GM23338 (cell line): Measurements from ENCODE around the gene C1QA. TPM values are rescaled to one million over a fixed set of nuclear protein-coding genes. Genes with fewer than 3 reads are reported as not detected.
A peak's percentile ranks its signal among the peaks of the same experiment; 100 is the strongest.

Experiments
- ATAC-seq: fragments of 200-7000 bp; cut with Tn5 transposase; 3 replicates; pipeline ENCODE4 v1.9.1; 2020
- DNase-seq: peaks from one replicate; pipeline ENCODE4 v3.0.0-alpha.2; 2015; ENCODE audit warnings: low spot score
- H2AFZ ChIP-seq: fragments of 200-600 bp; sonication (generic); 2 replicates; pipeline ENCODE4 v1.8.0; 2016; ENCODE audit warnings: antibody characterized with exemption, mild to moderate bottlenecking, moderate library complexity
- H3F3A ChIP-seq: fragments of 200-600 bp; sonication (generic); replicated peaks from 2 replicates; pipeline ENCODE4 v1.8.0; 2017; ENCODE audit warnings: antibody characterized with exemption, mixed run types, low read depth
- H3K27ac ChIP-seq: fragments of 200-600 bp; sonication (generic); 2 replicates; pipeline ENCODE4 v1.6.1; 2016; ENCODE audit warnings: low read depth
- H3K27me3 ChIP-seq: fragments of 200-600 bp; sonication (generic); 2 replicates; pipeline ENCODE4 v1.8.0; 2016; ENCODE audit warnings: mild to moderate bottlenecking, mixed run types, moderate library complexity; ENCODE audit not compliant: insufficient read depth
- H3K36me3 ChIP-seq: fragments of 200-600 bp; sonication (generic); 2 replicates; pipeline ENCODE4 v1.8.0; 2016; ENCODE audit warnings: mild to moderate bottlenecking; ENCODE audit not compliant: insufficient read depth
- H3K4me1 ChIP-seq: fragments of 200-600 bp; sonication (generic); 2 replicates; pipeline ENCODE4 v1.8.0; 2016; ENCODE audit warnings: mild to moderate bottlenecking, moderate library complexity; ENCODE audit not compliant: insufficient read depth
- H3K4me2 ChIP-seq: fragments of 200-600 bp; sonication (generic); 2 replicates; pipeline ENCODE4 v1.7.1; 2017; ENCODE audit warnings: mixed run types
- H3K4me3 ChIP-seq: fragments of 200-600 bp; sonication (generic); 2 replicates; pipeline ENCODE4 v1.6.1; 2016; ENCODE audit warnings: mixed run types
- H3K79me2 ChIP-seq: fragments of 200-600 bp; sonication (generic); replicated peaks from 2 replicates; pipeline ENCODE4 v1.8.0; 2017; ENCODE audit warnings: mild to moderate bottlenecking; ENCODE audit not compliant: insufficient read depth
- H3K9me2 ChIP-seq: fragments of 200-600 bp; sonication (generic); 2 replicates; pipeline ENCODE4 v1.8.0; 2017; ENCODE audit not compliant: insufficient read depth
- H4K20me1 ChIP-seq: fragments of 200-600 bp; sonication (generic); replicated peaks from 2 replicates; pipeline ENCODE4 v1.8.0; 2017; ENCODE audit warnings: mild to moderate bottlenecking; ENCODE audit not compliant: insufficient read depth
- H3K27ac Mint-ChIP-seq: 2 replicates; pipeline ENCODE4 v1.8.0; 2020; ENCODE audit warnings: inconsistent platforms, mild to moderate bottlenecking, moderate library complexity, mixed read lengths
- H3K27me3 Mint-ChIP-seq: 3 replicates; pipeline ENCODE4 v1.8.0; 2022; ENCODE audit warnings: low read depth, mild to moderate bottlenecking, moderate library complexity, mixed read lengths, inconsistent platforms; ENCODE audit not compliant: insufficient read depth, poor library complexity
- H3K36me3 Mint-ChIP-seq: 3 replicates; pipeline ENCODE4 v1.8.0; 2021; ENCODE audit warnings: low read depth, mild to moderate bottlenecking, inconsistent platforms, moderate library complexity, mixed read lengths
- H3K4me1 Mint-ChIP-seq: 3 replicates; pipeline ENCODE4 v1.8.0; 2020; ENCODE audit warnings: mild to moderate bottlenecking, inconsistent platforms, mixed read lengths
- H3K4me3 Mint-ChIP-seq: 3 replicates; pipeline ENCODE4 v1.8.0; 2021; ENCODE audit warnings: moderate library complexity, mild to moderate bottlenecking, inconsistent platforms, mixed read lengths
- H3K9me3 Mint-ChIP-seq: 3 replicates; pipeline ENCODE4 v1.8.0; 2020; ENCODE audit warnings: moderate library complexity, mild to moderate bottlenecking, inconsistent platforms, mixed read lengths
- JUNB ChIP-seq: IDR thresholded peaks from one replicate; pipeline ENCODE4 v1.6.1; 2016; ENCODE audit warnings: antibody characterized with exemption; ENCODE audit not compliant: unreplicated experiment
- polyA plus RNA-seq: library from polyadenylated mRNA; unstranded; fragments of >200 nt; fragmentation: Nextera tagmentation; extraction: Ambion mirVana; gene quantifications from 2 replicates; pipeline ENCODE4 v1.2.1, GENCODE V29; 2016
- total RNA-seq: library from RNA; depleted of rRNA; stranded (reverse); fragments of >200 nt; shearing (Covaris generic); gene quantifications from 2 replicates; pipeline ENCODE4 v1.2.3, GENCODE V29; 2014
- TF ChIP-seq, protein P1 (sequence below): fragments of 250-450 bp; sonication (Bioruptor Pico); IDR thresholded peaks from 2 replicates; pipeline ENCODE4 v1.5.0; 2020; ENCODE audit warnings: mild to moderate bottlenecking, moderate library complexity
- TF ChIP-seq, protein P2 (sequence below): IDR thresholded peaks from 2 replicates; pipeline ENCODE4 v1.6.1; 2016; ENCODE audit warnings: antibody characterized with exemption
- TF ChIP-seq, protein P3 (sequence below): IDR thresholded peaks from one replicate; pipeline ENCODE4 v1.6.1; 2018; ENCODE audit warnings: antibody characterized with exemption; ENCODE audit not compliant: unreplicated experiment

The C1QA gene
- total and polyA plus RNA-seq, 2 experiments from 2014 or later: not detected

DNA sequence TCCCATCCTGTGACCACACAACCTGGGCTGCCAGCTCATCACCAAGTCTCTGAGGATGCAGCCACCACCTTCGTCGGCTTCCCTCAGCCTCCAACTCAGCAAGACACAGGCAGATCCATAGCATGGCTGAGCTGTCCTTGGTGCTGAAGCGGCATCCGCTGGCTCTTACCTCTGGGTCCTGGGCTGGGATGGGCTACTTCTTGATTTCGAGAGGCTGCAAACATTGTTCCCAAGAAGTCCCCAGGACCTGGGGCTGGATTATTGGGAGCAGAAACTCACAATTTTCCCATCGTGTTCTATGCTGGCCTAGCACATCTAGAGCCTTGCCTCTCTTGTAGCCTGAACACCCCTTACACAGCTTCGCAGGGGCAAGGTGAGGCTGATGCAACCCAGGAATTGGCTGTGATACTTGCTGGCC, 24.9 kb upstream of the C1QA start:
- Mint-ChIP-seq H3K27me3 (peaks cover 26% of the 10 kb centered on the region), H3K27ac (no peak overlapping the region)

DNA sequence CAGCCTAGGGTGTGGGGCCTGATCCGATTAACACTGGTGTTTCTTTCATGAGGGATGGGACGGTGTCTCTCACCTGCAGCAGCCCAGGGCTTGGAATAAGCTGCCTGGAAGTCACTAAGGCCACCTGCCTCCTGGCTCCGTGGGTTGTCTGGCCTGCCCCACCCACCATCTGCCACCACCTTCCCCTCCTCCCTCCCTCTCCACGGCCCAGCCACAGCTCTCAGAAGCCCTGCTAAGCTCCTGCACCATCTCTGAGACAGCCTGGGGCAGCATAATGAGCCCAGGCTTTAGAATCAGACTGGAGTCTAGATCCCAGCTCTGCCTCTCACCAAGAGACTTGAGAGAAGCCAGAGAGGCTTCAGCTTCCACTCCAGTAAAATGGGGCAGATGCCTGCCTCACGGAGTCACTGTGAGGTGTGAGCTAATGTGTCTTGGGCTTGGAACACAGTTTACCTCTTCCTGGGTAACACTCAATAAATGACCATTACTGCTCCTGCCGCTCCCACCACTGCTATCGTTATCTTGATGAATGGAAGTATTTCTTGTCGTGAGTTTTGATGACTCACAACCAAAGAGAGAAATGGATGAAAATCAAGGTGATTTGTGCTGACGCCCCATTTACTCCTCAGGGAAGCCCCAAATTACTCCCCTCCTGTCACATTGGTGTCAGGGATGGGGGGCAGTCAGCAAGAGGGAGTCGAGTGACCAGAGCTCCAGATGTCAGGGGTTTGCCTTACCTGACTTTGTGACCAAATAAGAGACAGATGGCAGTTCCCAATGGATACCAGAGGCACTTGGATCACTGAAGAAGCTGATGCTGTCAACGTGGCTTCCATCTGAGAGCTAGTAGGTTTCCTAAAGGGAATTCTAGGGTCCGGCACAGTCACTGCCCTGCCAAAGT, 23.5 kb upstream of the C1QA start:
- H3K27me3 ChIP-seq: no peaks in the 10 kb centered on the region
- TF ChIP-seq JUNB: no peak
- TF ChIP-seq, protein P1, sequence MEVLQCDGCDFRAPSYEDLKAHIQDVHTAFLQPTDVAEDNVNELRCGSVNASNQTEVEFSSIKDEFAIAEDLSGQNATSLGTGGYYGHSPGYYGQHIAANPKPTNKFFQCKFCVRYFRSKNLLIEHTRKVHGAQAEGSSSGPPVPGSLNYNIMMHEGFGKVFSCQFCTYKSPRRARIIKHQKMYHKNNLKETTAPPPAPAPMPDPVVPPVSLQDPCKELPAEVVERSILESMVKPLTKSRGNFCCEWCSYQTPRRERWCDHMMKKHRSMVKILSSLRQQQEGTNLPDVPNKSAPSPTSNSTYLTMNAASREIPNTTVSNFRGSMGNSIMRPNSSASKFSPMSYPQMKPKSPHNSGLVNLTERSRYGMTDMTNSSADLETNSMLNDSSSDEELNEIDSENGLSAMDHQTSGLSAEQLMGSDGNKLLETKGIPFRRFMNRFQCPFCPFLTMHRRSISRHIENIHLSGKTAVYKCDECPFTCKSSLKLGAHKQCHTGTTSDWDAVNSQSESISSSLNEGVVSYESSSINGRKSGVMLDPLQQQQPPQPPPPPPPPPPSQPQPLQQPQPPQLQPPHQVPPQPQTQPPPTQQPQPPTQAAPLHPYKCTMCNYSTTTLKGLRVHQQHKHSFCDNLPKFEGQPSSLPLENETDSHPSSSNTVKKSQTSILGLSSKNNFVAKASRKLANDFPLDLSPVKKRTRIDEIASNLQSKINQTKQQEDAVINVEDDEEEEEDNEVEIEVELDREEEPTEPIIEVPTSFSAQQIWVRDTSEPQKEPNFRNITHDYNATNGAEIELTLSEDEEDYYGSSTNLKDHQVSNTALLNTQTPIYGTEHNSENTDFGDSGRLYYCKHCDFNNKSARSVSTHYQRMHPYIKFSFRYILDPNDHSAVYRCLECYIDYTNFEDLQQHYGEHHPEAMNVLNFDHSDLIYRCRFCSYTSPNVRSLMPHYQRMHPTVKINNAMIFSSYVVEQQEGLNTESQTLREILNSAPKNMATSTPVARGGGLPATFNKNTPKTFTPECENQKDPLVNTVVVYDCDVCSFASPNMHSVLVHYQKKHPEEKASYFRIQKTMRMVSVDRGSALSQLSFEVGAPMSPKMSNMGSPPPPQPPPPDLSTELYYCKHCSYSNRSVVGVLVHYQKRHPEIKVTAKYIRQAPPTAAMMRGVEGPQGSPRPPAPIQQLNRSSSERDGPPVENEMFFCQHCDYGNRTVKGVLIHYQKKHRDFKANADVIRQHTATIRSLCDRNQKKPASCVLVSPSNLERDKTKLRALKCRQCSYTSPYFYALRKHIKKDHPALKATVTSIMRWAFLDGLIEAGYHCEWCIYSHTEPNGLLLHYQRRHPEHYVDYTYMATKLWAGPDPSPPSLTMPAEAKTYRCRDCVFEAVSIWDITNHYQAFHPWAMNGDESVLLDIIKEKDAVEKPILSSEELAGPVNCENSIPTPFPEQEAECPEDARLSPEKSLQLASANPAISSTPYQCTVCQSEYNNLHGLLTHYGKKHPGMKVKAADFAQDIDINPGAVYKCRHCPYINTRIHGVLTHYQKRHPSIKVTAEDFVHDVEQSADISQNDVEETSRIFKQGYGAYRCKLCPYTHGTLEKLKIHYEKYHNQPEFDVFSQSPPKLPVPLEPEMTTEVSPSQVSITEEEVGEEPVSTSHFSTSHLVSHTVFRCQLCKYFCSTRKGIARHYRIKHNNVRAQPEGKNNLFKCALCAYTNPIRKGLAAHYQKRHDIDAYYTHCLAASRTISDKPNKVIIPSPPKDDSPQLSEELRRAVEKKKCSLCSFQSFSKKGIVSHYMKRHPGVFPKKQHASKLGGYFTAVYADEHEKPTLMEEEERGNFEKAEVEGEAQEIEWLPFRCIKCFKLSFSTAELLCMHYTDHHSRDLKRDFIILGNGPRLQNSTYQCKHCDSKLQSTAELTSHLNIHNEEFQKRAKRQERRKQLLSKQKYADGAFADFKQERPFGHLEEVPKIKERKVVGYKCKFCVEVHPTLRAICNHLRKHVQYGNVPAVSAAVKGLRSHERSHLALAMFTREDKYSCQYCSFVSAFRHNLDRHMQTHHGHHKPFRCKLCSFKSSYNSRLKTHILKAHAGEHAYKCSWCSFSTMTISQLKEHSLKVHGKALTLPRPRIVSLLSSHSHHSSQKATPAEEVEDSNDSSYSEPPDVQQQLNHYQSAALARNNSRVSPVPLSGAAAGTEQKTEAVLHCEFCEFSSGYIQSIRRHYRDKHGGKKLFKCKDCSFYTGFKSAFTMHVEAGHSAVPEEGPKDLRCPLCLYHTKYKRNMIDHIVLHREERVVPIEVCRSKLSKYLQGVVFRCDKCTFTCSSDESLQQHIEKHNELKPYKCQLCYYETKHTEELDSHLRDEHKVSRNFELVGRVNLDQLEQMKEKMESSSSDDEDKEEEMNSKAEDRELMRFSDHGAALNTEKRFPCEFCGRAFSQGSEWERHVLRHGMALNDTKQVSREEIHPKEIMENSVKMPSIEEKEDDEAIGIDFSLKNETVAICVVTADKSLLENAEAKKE (CRISPR knock-in tag): no peak
- TF ChIP-seq, protein P2, sequence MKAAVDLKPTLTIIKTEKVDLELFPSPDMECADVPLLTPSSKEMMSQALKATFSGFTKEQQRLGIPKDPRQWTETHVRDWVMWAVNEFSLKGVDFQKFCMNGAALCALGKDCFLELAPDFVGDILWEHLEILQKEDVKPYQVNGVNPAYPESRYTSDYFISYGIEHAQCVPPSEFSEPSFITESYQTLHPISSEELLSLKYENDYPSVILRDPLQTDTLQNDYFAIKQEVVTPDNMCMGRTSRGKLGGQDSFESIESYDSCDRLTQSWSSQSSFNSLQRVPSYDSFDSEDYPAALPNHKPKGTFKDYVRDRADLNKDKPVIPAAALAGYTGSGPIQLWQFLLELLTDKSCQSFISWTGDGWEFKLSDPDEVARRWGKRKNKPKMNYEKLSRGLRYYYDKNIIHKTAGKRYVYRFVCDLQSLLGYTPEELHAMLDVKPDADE: no peak

More for the DNA sequence above, 24.9 kb upstream of the C1QA start:
- peaks cover 30% of the 10 kb centered on the region for H3K4me1 Mint-ChIP-seq
- TF ChIP-seq, protein P2: no peak
- TF ChIP-seq, protein P3, sequence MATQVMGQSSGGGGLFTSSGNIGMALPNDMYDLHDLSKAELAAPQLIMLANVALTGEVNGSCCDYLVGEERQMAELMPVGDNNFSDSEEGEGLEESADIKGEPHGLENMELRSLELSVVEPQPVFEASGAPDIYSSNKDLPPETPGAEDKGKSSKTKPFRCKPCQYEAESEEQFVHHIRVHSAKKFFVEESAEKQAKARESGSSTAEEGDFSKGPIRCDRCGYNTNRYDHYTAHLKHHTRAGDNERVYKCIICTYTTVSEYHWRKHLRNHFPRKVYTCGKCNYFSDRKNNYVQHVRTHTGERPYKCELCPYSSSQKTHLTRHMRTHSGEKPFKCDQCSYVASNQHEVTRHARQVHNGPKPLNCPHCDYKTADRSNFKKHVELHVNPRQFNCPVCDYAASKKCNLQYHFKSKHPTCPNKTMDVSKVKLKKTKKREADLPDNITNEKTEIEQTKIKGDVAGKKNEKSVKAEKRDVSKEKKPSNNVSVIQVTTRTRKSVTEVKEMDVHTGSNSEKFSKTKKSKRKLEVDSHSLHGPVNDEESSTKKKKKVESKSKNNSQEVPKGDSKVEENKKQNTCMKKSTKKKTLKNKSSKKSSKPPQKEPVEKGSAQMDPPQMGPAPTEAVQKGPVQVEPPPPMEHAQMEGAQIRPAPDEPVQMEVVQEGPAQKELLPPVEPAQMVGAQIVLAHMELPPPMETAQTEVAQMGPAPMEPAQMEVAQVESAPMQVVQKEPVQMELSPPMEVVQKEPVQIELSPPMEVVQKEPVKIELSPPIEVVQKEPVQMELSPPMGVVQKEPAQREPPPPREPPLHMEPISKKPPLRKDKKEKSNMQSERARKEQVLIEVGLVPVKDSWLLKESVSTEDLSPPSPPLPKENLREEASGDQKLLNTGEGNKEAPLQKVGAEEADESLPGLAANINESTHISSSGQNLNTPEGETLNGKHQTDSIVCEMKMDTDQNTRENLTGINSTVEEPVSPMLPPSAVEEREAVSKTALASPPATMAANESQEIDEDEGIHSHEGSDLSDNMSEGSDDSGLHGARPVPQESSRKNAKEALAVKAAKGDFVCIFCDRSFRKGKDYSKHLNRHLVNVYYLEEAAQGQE: peak; percentile 98
- no peaks in the 10 kb centered on the region for H3K36me3 Mint-ChIP-seq
- peak; percentile 90 for DNase-seq
- no peak overlapping the region for H3K4me3 Mint-ChIP-seq
- Histone ChIP-seq H4K20me1 (peaks cover 3% of the 10 kb centered on the region; the same call in 1 of the 2 replicates), H3K9me2 (no peaks in the 10 kb centered on the region), H3K27ac (no peak overlapping the region), H3K4me2 (no peak overlapping the region), H3K4me1 (0 out of 2 replicates have a peak, but pooled peaks cover 6% of the 10 kb centered on the region), H3K27me3 (no peaks in the 10 kb centered on the region), H3K36me3 (no peaks in the 10 kb centered on the region), H3K4me3 (no peak overlapping the region), H3K79me2 (no peaks in the 10 kb centered on the region), H2AFZ (no peak overlapping the region), H3F3A (no peaks in the 10 kb centered on the region)
- peak; percentile 89 for ATAC-seq
- H3K9me3 Mint-ChIP-seq: no peaks in the 10 kb centered on the region; the same call in 2 of the 3 replicates

More for the DNA sequence above, 23.5 kb upstream of the C1QA start:
- H3K4me1 ChIP-seq: 0 out of 2 replicates have a peak, but pooled peaks cover 6% of the 10 kb centered on the region
- Mint-ChIP-seq H3K9me3 (no peaks in the 10 kb centered on the region; the same call in 2 of the 3 replicates), H3K27me3 (peaks cover 21% of the 10 kb centered on the region), H3K4me1 (peaks cover 29% of the 10 kb centered on the region), H3K36me3 (no peaks in the 10 kb centered on the region), H3K27ac (no peak overlapping the region), H3K4me3 (no peak overlapping the region)
- no peaks in the 10 kb centered on the region for H3K79me2 ChIP-seq
- H3K27ac ChIP-seq: no peak overlapping the region
- H3K36me3 ChIP-seq: no peaks in the 10 kb centered on the region
- no peak overlapping the region for H3K4me2 ChIP-seq
- no peak overlapping the region for H2AFZ ChIP-seq
- DNase-seq (no peak), ATAC-seq (no peak)
- H3K4me3 ChIP-seq: no peak overlapping the region
- H3K9me2 ChIP-seq: no peaks in the 10 kb centered on the region
- H4K20me1 ChIP-seq: 0 out of 2 replicates have a peak, but pooled peaks cover 3% of the 10 kb centered on the region
- no peaks in the 10 kb centered on the region for H3F3A ChIP-seq
